NB4 (cell line): ENCODE results near the gene HCFC1.

ENCODE experiments used
- DNase-seq: peaks from one replicate; pipeline ENCODE4 v3.0.0; 2010; ENCODE audit warnings: low read depth
- H3K4me3 ChIP-seq: one replicate; pipeline ENCODE4 v1.5.1; 2011; ENCODE audit warnings: mild to moderate bottlenecking, low read depth, low read length, moderate library complexity
- CTCF ChIP-seq: IDR thresholded peaks from one replicate; pipeline ENCODE4 v1.5.1; 2012; ENCODE audit warnings: low read depth, low read length
- MAX ChIP-seq: IDR thresholded peaks from 2 replicates; pipeline ENCODE4 v1.6.1; 2011; ENCODE audit warnings: low read depth, low read length
- MYC ChIP-seq: IDR thresholded peaks from 2 replicates; pipeline ENCODE4 v1.6.1; 2011; ENCODE audit warnings: low read depth, low read length
- POLR2A ChIP-seq: IDR thresholded peaks from 2 replicates; pipeline ENCODE4 v1.6.1; 2011; ENCODE audit warnings: mild to moderate bottlenecking; ENCODE audit not compliant: insufficient read length; ENCODE audit errors: extremely low read depth

Gene HCFC1

DNA sequence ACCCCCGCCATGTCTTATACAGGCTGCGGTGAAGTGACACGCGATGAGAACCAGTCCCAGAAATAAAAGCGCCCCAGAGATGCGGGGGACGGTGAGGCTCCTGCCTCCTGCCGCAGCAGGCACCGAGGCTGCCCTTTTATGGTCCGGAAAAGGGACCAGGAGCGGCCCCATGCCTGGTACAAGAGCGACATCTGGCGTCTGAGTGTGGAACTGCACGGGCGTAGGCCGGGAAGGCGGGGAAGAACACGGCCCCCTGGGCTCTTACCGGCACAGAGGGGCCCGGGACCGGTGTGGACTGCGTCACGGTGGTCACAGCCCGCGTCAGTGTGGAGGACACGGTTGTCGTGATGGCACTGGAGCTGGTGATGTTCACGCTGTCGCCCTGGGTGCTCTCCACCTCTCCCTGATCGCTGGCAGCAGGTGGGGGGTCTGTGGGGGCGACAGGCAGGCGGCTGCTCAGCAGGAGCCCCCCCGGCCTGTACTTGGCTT is 18.2 kb downstream of the HCFC1 start:
- peak; percentile 72 for DNase-seq

GRCh38 chrX:153952373-153953026 is 19.1 kb downstream of the HCFC1 start:
- TF ChIP-seq MAX (no peak), MYC (no peak), CTCF (no peak), POLR2A (no peak)
- no peak overlapping the region for H3K4me3 ChIP-seq
- DNase-seq = no peak

More for the DNA sequence above, 18.2 kb downstream of the HCFC1 start:
- TF ChIP-seq POLR2A (no peak), MYC (no peak), MAX (no peak), CTCF (peak; percentile 70)
- no peak overlapping the region for H3K4me3 ChIP-seq

GRCh38 chrX:153951683-153952372 is 19.8 kb downstream of the HCFC1 start:
- TF ChIP-seq MAX (no peak), MYC (no peak), CTCF (no peak), POLR2A (no peak)
- no peak overlapping the region for H3K4me3 ChIP-seq
- DNase-seq = no peak

GRCh38 chrX:153950127-153950526 is 21.5 kb downstream of the HCFC1 start:
- no peak for DNase-seq
- H3K4me3 ChIP-seq = no peak overlapping the region
- TF ChIP-seq MAX (no peak), POLR2A (no peak), CTCF (no peak), MYC (no peak)

DNA sequence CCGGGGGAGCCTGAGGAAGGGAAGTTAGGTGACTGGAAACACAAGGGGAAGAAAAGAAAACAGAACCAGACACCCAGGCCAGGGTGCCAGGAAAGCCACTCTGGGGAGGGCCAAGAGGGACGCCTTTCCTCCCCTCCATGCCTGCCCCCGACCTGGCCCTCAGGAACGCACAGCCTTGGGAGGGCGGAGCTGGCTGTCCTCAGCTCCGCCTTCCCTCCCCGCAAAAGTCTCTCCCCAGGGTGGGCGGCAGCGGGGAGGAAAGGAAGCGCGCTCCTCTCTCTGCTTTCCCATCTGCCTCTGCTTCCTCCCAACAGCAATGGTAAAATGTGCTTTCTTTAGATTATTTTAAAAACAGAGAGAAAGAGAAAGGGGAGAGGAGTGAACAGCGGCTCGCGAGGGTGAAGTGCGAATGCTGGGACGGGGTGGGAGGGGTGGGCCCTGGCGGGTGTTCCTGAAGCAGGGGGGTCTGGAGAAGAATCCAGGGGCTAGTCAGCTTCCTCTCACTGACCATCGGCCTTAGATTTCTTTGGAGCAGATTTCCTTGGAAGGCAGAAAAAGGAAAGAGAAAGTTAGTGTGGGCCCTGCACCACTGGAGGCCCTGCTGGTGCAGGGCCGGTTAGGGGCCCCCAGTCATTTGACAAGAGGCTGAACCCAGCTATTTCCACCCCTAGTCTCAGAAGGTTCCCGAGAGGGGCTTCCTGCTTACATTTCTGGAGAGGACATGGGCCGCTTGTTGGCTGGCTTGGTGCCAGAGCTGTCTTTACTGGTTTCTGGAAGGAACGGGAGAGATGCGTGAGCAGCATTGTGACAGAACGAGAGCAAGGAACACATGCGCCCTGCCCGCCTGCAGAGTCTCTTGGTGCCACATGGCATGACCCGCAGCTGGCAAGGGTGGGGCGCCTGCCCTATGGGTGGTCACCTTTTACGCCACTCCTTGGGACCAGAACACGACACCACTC is 22.5 kb downstream of the HCFC1 start:
- DNase-seq = no peak
- TF ChIP-seq MAX (no peak), CTCF (no peak), MYC (no peak), POLR2A (no peak)
- H3K4me3 ChIP-seq = no peak overlapping the region
